Endothelial cell of umbilical vein (primary cell): Measurements from ENCODE around the gene CNKSR3. TPM values are rescaled to one million over a fixed set of nuclear protein-coding genes. Genes with fewer than 3 reads are reported as not detected.

ENCODE experiments used
- BruUV-seq: library from RNA; stranded (reverse); fragments of 400-500 nt; replicated peaks from 2 replicates; lab custom pipeline; 2021; lab: Mats Ljungman, UMichigan
- CTCF ChIA-PET: fragments of 300-600, 350-600 bp; sonication (Branson Sonifier 250); formaldehyde crosslinking; loops from one replicate; lab custom pipeline; 2021; ENCODE audit warnings: antibody characterized with exemption, inconsistent platforms; lab: Charles Lee
- POLR2A ChIA-PET: fragments of 300-600, 350-600 bp; sonication (Branson Sonifier 250); formaldehyde crosslinking; loops from one replicate; lab custom pipeline; 2021; ENCODE audit warnings: antibody characterized with exemption, inconsistent platforms; lab: Charles Lee
- DNase-seq: peaks from one replicate; pipeline ENCODE4 v3.0.0-alpha.2; 2011; ENCODE audit warnings: low read depth, low spot score
- FAIRE-seq: peaks from 2 replicates; lab custom pipeline; 2011; peaks lifted over from hg19 to GRCh38; lab: Jason Lieb, UNC
- H2AFZ ChIP-seq: 2 replicates; pipeline ENCODE4 v1.6.0; 2012; ENCODE audit warnings: low read depth, low read length, control low read depth, inconsistent platforms
- H3K27ac ChIP-seq: 2 replicates; pipeline ENCODE4 v1.5.1; 2011; ENCODE audit warnings: low read depth, mild to moderate bottlenecking, control low read depth, low read length, moderate library complexity; ENCODE audit not compliant: insufficient read depth
- H3K27me3 ChIP-seq, 2 experiments: 2 replicates each; pipeline versions ENCODE4 v1.6.0 to v1.6.1; 2011; ENCODE audit warnings: low read length in 2 of 2, mixed read lengths in 1 of 2; ENCODE audit not compliant: control insufficient read depth in 2 of 2, insufficient read depth in 2 of 2
- H3K36me3 ChIP-seq, 2 experiments: 2 replicates in 1 of 2; 3 replicates in 1 of 2; pipeline ENCODE4 v1.5.1; 2011; ENCODE audit warnings: low read length in 2 of 2, mild to moderate bottlenecking in 1 of 2, moderate library complexity in 1 of 2; ENCODE audit not compliant: control insufficient read depth in 2 of 2, insufficient read depth in 2 of 2; ENCODE audit errors: extremely low read depth in 1 of 2
- H3K4me1 ChIP-seq: 3 replicates; pipeline ENCODE4 v1.5.1; 2011; ENCODE audit warnings: mild to moderate bottlenecking, low read length; ENCODE audit not compliant: control insufficient read depth, insufficient read depth; ENCODE audit errors: extremely low read depth
- H3K4me2 ChIP-seq: 2 replicates; pipeline ENCODE4 v1.6.1; 2011; ENCODE audit warnings: low read length, control low read depth, mixed read lengths; ENCODE audit not compliant: insufficient read depth
- H3K4me3 ChIP-seq, 3 experiments: fragments of 200-600 bp in 1 of 3; sonication (generic), shearing (Covaris generic) in 1 of 3; replicated peaks in 1 of 3; 2 replicates each; pipeline ENCODE4 v1.5.1; 2011 to 2016; ENCODE audit warnings: control low read depth in 3 of 3, low read length in 3 of 3, mild to moderate bottlenecking in 2 of 3, inconsistent platforms in 1 of 3, low read depth in 1 of 3, moderate library complexity in 1 of 3; ENCODE audit not compliant: insufficient read depth in 1 of 3
- H3K79me2 ChIP-seq: 2 replicates; pipeline ENCODE4 v1.6.0; 2012; ENCODE audit warnings: low read length, inconsistent platforms; ENCODE audit not compliant: control insufficient read depth, insufficient read depth
- H3K9ac ChIP-seq: replicated peaks from 2 replicates; pipeline ENCODE3; 2011; ENCODE audit warnings: low read length, control low read depth; ENCODE audit not compliant: insufficient read depth; ENCODE audit errors: extremely low read depth
- H3K9me1 ChIP-seq: replicated peaks from 3 replicates; pipeline ENCODE4 v1.6.0; 2011; ENCODE audit warnings: mild to moderate bottlenecking, low read length; ENCODE audit not compliant: control insufficient read depth, insufficient read depth; ENCODE audit errors: extremely low read depth
- H3K9me3 ChIP-seq: replicated peaks from 2 replicates; pipeline ENCODE4 v1.5.1; 2012; ENCODE audit warnings: low read length, inconsistent platforms; ENCODE audit not compliant: control insufficient read depth, insufficient read depth
- H4K20me1 ChIP-seq: replicated peaks from 2 replicates; pipeline ENCODE3; 2011; ENCODE audit warnings: mild to moderate bottlenecking, low read length; ENCODE audit not compliant: control insufficient read depth, insufficient read depth; ENCODE audit errors: extremely low read depth
- CTCF ChIP-seq, 2 donors: IDR thresholded peaks; 1 replicate in 1 of 2; 2 replicates in 1 of 2; pipeline ENCODE4 v1.5.1; 2011; ENCODE audit warnings: low read length in 2 of 2, mild to moderate bottlenecking in 2 of 2, moderate library complexity in 2 of 2, control low read depth in 1 of 2, inconsistent platforms in 1 of 2, low read depth in 1 of 2; ENCODE audit not compliant: insufficient read depth in 1 of 2; ENCODE audit errors: extremely low read depth in 1 of 2
- EZH2 ChIP-seq: IDR thresholded peaks from 2 replicates; pipeline ENCODE4 v1.6.1; 2012; ENCODE audit warnings: borderline replicate concordance, low read depth, mild to moderate bottlenecking, moderate library complexity, low read length, inconsistent platforms; ENCODE audit not compliant: severe bottlenecking
- FOS ChIP-seq: IDR thresholded peaks from 2 replicates; pipeline ENCODE4 v1.6.1; 2011; ENCODE audit warnings: mild to moderate bottlenecking, low read length, moderate library complexity, borderline replicate concordance; ENCODE audit not compliant: insufficient read depth
- GATA2 ChIP-seq: IDR thresholded peaks from 2 replicates; pipeline ENCODE4 v1.7.0; 2011; ENCODE audit warnings: low read depth, mild to moderate bottlenecking, moderate library complexity, mixed read lengths, low read length; ENCODE audit not compliant: insufficient read length, insufficient read depth
- MYC ChIP-seq: IDR thresholded peaks from one replicate; pipeline ENCODE4 v1.6.1; 2011; ENCODE audit warnings: mild to moderate bottlenecking, low read depth, low read length
- POLR2A ChIP-seq: IDR thresholded peaks from 2 replicates; pipeline ENCODE4 v1.6.1; 2012; ENCODE audit warnings: low read depth, mild to moderate bottlenecking, control low read depth, low read length
- POLR2AphosphoS5 ChIP-seq: IDR thresholded peaks from 2 replicates; pipeline ENCODE4 v1.6.1; 2012; ENCODE audit warnings: low read depth, mild to moderate bottlenecking, control low read depth, low read length, moderate library complexity; ENCODE audit not compliant: insufficient read depth
- dilution Hi-C: fragments of 300-500 bp; cut with MboI; formaldehyde crosslinking; loops from one replicate; pipeline ENCODE4 v1.15.0; 2019; ENCODE audit warnings: low sequenced_read_pairs; ENCODE audit not compliant: extremely low pct_ligation_motif_present
- intact Hi-C: fragments of 100-400 bp; cut with micrococcal nuclease; formaldehyde crosslinking; loops from one replicate; pipeline ENCODE4 v1.10.0; 2022
- polyA plus RNA-seq, 4 experiments: library from polyadenylated mRNA; depleted of rRNA in 3 of 4; stranded (reverse) in 3 of 4; unstranded in 1 of 4; fragments of >200 nt; gene quantifications; 2 replicates each; pipeline versions ENCODE4 v1.2.1 to v1.2.3, GENCODE V29; 2011 to 2012; ENCODE audit warnings: missing spikeins in 1 of 4
- total RNA-seq: library from RNA; stranded (reverse); gene quantifications from 2 replicates; pipeline ENCODE4 v1.2.3, GENCODE V29; 2021
- TF ChIP-seq, protein P1 (sequence below): IDR thresholded peaks from 2 replicates; pipeline ENCODE4 v1.6.1; 2011; ENCODE audit not compliant: insufficient read depth, insufficient read length

The CNKSR3 gene
- total and polyA plus RNA-seq, 2 donors (not counting 3 experiments of a cell fraction or from before 2014, with no cell fraction given) = 2.3 to 15.6 TPM

- Histone ChIP-seq H3K9me1 (no peaks in the 10 kb centered on the region), H3K4me3 (no peak overlapping the region), H3K9me3 (no peaks in the 10 kb centered on the region), H3K27me3 (no peaks in the 10 kb centered on the region), H2AFZ (no peak overlapping the region), H3K79me2 (no peaks in the 10 kb centered on the region), H3K9ac (no peak overlapping the region), H3K4me2 (no peak overlapping the region), H3K36me3 (no peaks in the 10 kb centered on the region), H4K20me1 (no peaks in the 10 kb centered on the region), H3K4me1 (no peaks in the 10 kb centered on the region), H3K27ac (no peak overlapping the region)
- DNase-seq (no peak), FAIRE-seq (no peak)
- POLR2A ChIA-PET = no interaction called here
- CTCF ChIA-PET = no interaction called here
- no peak for TF ChIP-seq EZH2
- no peak for TF ChIP-seq POLR2A
- TF ChIP-seq, protein P1, sequence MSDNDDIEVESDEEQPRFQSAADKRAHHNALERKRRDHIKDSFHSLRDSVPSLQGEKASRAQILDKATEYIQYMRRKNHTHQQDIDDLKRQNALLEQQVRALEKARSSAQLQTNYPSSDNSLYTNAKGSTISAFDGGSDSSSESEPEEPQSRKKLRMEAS = no peak
- no peak for TF ChIP-seq FOS
- no peak for TF ChIP-seq MYC
- TF ChIP-seq POLR2AphosphoS5 = no peak
- TF ChIP-seq GATA2 = no peak
- TF ChIP-seq CTCF (IDR thresholded peaks at IDR 0.05; ENCODE audit: extremely low read depth in 1 of 2, insufficient read depth in 1 of 2, low read depth in 1 of 2, low read length in 2 of 2) = no peak
- no TSS peak for BruUV-seq
- dilution Hi-C loops (no loop called here), intact Hi-C loops (no loop called here)
Observed at GRCh38 chr6:154360476-154360875, 150.0 kb downstream of the CNKSR3 start.
